OCI-LY3 (cell line): ENCODE measurements around the gene MIAT.

Experiments
- H2AFZ ChIP-seq: fragments of 200-600, 300-600 bp; shearing (Covaris generic); 2 replicates; pipeline ENCODE4 v1.6.0; 2014; ENCODE audit warnings: antibody characterized with exemption, low read depth, low read length
- H3K27ac ChIP-seq: fragments of 200-600, 300-600 bp; sonication (generic); 2 replicates; pipeline ENCODE4 v1.5.1; 2014; ENCODE audit warnings: mild to moderate bottlenecking, low read length, moderate library complexity, mixed read lengths
- H3K27me3 ChIP-seq: fragments of 200-600, 300-600 bp; sonication (generic); 2 replicates; pipeline ENCODE4 v1.6.1; 2014; ENCODE audit warnings: low read depth, low read length, mixed read lengths
- H3K36me3 ChIP-seq: fragments of 200-600, 300-600 bp; sonication (generic); replicated peaks from 2 replicates; pipeline ENCODE3; 2014; ENCODE audit warnings: low read depth, low read length, mixed read lengths
- H3K4me1 ChIP-seq: fragments of 300-600, 200-600 bp; sonication (generic); 2 replicates; pipeline ENCODE4 v1.6.1; 2014; ENCODE audit warnings: low read length, mixed read lengths
- H3K4me2 ChIP-seq: fragments of 200-600, 300-600 bp; sonication (generic); 2 replicates; pipeline ENCODE4 v1.6.1; 2014; ENCODE audit warnings: low read length, mixed read lengths
- H3K4me3 ChIP-seq: fragments of 300-600, 200-600 bp; sonication (generic); 2 replicates; pipeline ENCODE4 v1.5.1; 2014; ENCODE audit warnings: antibody characterized with exemption, mild to moderate bottlenecking, low read length, moderate library complexity
- H3K79me2 ChIP-seq: fragments of 300-600, 200-600 bp; shearing (Covaris generic); 2 replicates; pipeline ENCODE4 v1.6.1; 2014; ENCODE audit warnings: mild to moderate bottlenecking, low read length, mixed read lengths
- H3K9ac ChIP-seq: fragments of 300-600, 200-600 bp; shearing (Covaris generic); 2 replicates; pipeline ENCODE4 v1.6.0; 2014; ENCODE audit warnings: mild to moderate bottlenecking, low read length, moderate library complexity
- H3K9me3 ChIP-seq: fragments of 200-600, 300-600 bp; shearing (Covaris generic); 2 replicates; pipeline ENCODE4 v1.6.1; 2014; ENCODE audit warnings: low read length, mixed read lengths; ENCODE audit not compliant: insufficient read depth
- H4K20me1 ChIP-seq: fragments of 200-600, 300-600 bp; sonication (generic); 2 replicates; pipeline ENCODE4 v1.6.1; 2016; ENCODE audit warnings: low read length, mixed read lengths; ENCODE audit not compliant: insufficient read depth
- EZH2phosphoT487 ChIP-seq: fragments of 200-600 bp; shearing (Covaris generic); IDR thresholded peaks from 2 replicates; pipeline ENCODE4 v1.6.1; 2018; ENCODE audit warnings: antibody characterized with exemption, mixed run types, low read depth
- TF ChIP-seq, protein P1 (sequence below): fragments of 200-600, 300-600 bp; sonication (generic); IDR thresholded peaks from 2 replicates; pipeline ENCODE4 v1.5.1; 2014; ENCODE audit warnings: antibody characterized with exemption, low read length, low read depth

MIAT gene

DNA sequence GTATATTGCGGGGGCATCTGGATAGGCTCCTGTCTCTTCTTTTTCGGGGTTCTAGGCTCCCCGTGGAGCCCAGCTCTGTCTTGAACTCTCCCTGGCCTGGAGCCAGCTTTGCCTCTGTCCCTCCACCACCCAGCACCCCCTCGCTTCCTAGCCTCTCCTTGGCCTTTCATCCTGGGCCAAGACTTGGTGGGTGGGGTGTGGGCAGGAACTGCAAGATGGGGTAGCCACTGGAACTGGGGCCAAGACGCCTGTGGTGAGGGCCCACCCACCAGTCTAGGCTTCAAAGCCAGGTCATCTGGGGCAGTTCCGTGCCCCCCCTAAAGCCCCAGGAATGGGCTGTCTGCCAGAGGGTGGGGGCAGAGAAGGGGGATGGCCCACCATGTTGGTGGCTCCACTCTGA lies 37.9 kb upstream of the MIAT start:
- H3K36me3 ChIP-seq, result no peaks in the 10 kb centered on the region
- no peak overlapping the region for H3K9ac ChIP-seq
- no peak overlapping the region for H2AFZ ChIP-seq
- TF ChIP-seq, protein P1, sequence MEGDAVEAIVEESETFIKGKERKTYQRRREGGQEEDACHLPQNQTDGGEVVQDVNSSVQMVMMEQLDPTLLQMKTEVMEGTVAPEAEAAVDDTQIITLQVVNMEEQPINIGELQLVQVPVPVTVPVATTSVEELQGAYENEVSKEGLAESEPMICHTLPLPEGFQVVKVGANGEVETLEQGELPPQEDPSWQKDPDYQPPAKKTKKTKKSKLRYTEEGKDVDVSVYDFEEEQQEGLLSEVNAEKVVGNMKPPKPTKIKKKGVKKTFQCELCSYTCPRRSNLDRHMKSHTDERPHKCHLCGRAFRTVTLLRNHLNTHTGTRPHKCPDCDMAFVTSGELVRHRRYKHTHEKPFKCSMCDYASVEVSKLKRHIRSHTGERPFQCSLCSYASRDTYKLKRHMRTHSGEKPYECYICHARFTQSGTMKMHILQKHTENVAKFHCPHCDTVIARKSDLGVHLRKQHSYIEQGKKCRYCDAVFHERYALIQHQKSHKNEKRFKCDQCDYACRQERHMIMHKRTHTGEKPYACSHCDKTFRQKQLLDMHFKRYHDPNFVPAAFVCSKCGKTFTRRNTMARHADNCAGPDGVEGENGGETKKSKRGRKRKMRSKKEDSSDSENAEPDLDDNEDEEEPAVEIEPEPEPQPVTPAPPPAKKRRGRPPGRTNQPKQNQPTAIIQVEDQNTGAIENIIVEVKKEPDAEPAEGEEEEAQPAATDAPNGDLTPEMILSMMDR, result no peak
- no peak for TF ChIP-seq EZH2phosphoT487
- no peaks in the 10 kb centered on the region for H3K9me3 ChIP-seq
- no peak overlapping the region for H3K4me3 ChIP-seq
- H3K79me2 ChIP-seq, result no peaks in the 10 kb centered on the region
- H3K4me2 ChIP-seq, result no peak overlapping the region
- peaks cover 7% of the 10 kb centered on the region for H3K27me3 ChIP-seq
- no peaks in the 10 kb centered on the region for H4K20me1 ChIP-seq
- H3K4me1 ChIP-seq, result peaks cover 12% of the 10 kb centered on the region
- no peak overlapping the region for H3K27ac ChIP-seq

DNA sequence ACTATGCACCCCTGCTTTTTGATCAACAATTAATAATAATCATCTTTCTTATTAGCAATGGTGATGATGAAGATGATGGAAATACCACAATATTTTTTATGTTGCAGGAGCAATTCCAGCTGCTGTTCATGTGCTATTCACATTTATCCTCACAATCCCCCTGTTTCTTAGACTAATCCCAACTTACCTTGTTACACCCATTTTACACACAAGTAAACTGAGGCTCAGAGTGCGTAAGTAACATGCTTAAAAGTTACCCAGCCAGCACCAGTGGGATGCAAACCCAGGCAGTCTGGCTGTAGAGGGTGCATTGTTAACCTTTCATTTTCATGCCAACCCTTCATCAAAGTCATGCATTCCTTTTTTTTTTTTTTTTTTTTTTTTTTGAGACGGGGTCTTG lies 37.2 kb upstream of the MIAT start:
- H3K4me1 ChIP-seq, result peaks cover 9% of the 10 kb centered on the region
- no peak overlapping the region for H3K4me3 ChIP-seq
- TF ChIP-seq, protein P1, result no peak
- no peak for TF ChIP-seq EZH2phosphoT487
- H2AFZ ChIP-seq, result no peak overlapping the region
- H3K27ac ChIP-seq, result no peak overlapping the region
- no peak overlapping the region for H3K9ac ChIP-seq
- peaks cover 7% of the 10 kb centered on the region for H3K27me3 ChIP-seq
- H3K4me2 ChIP-seq, result no peak overlapping the region
- no peaks in the 10 kb centered on the region for H3K9me3 ChIP-seq
- H4K20me1 ChIP-seq, result no peaks in the 10 kb centered on the region
- H3K79me2 ChIP-seq, result no peaks in the 10 kb centered on the region
- no peaks in the 10 kb centered on the region for H3K36me3 ChIP-seq

GRCh38 chr22:26621663-26622062 lies 35.7 kb upstream of the MIAT start, which contains the start of gene CRYBA4:
Gene CRYBA4 (plus strand): TSS chr22:26621963. CDS start chr22:26622597, 634 bp downstream.
- no peak within 1 kb of the TSS for H3K4me2 ChIP-seq
- no peak within 1 kb of the TSS for H3K4me3 ChIP-seq

GRCh38 chr22:26623984-26624383 lies 33.4 kb upstream of the MIAT start:
- Histone ChIP-seq H3K27me3 (0 out of 2 replicates have a peak, but pooled peaks cover 6% of the 10 kb centered on the region), H3K79me2 (no peaks in the 10 kb centered on the region), H3K27ac (no peak overlapping the region), H3K4me1 (no peaks in the 10 kb centered on the region), H3K9me3 (no peaks in the 10 kb centered on the region), H3K9ac (no peak overlapping the region), H3K4me3 (no peak overlapping the region), H3K36me3 (no peaks in the 10 kb centered on the region), H4K20me1 (no peaks in the 10 kb centered on the region), H3K4me2 (no peak overlapping the region), H2AFZ (no peak overlapping the region)
- no peak for TF ChIP-seq EZH2phosphoT487
- TF ChIP-seq, protein P1, result no peak

More at GRCh38 chr22:26621663-26622062, 35.7 kb upstream of the MIAT start, which contains the start of gene CRYBA4:
- Histone ChIP-seq H3K27me3 (peaks cover 3% of the 10 kb centered on the region; the same call in 1 of the 2 replicates), H3K9me3 (no peaks in the 10 kb centered on the region), H3K79me2 (no peaks in the 10 kb centered on the region), H3K4me1 (peaks cover 7% of the 10 kb centered on the region), H4K20me1 (no peaks in the 10 kb centered on the region), H3K36me3 (no peaks in the 10 kb centered on the region), H3K27ac (no peak within 1 kb of the TSS), H2AFZ (no peak within 1 kb of the TSS), H3K9ac (no peak within 1 kb of the TSS)
- TF ChIP-seq EZH2phosphoT487, result no peak
- TF ChIP-seq, protein P1, result no peak
